Breast epithelium (tissue), 3 donors: Measurements from ENCODE around the gene C6orf89.

ENCODE experiments used
- CTCF ChIP-seq, 3 donors: fragments of 450-650 bp; IDR thresholded peaks; one replicate each; pipeline ENCODE4 v1.5.1; 2016 to 2017; ENCODE audit warnings: antibody characterized with exemption in 3 of 3, mild to moderate bottlenecking in 3 of 3, moderate library complexity in 3 of 3
- POLR2A ChIP-seq: fragments of 450-650 bp; IDR thresholded peaks from one replicate; pipeline ENCODE4 v1.6.1; 2016; ENCODE audit warnings: antibody characterized with exemption, mild to moderate bottlenecking, moderate library complexity
- POLR2AphosphoS5 ChIP-seq, 3 donors: sonication (generic); formaldehyde crosslinking; IDR thresholded peaks; one replicate each; pipeline ENCODE4 v1.6.1; 2017; ENCODE audit warnings: antibody characterized with exemption in 3 of 3

DNA sequence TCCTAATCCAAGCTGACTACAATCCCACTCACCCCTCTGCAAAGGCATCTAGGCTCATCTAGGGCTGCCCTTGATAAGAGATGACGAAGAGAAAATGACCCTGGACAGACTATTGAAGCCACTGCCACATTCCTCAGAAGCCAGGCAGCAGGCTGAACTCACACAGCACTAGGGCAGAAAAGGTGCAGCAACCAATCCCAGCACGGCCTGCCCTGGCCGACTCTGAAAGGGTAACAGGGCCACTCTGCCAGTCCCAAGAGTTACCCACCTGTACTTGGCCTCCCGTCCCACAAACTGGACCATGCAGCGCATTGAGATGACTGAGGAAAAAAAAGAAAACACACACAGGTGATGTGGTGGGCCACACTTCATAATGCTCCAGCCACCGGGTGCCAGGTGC is 91.2 kb downstream of the C6orf89 start:
- TF ChIP-seq CTCF (IDR thresholded peaks at IDR 0.05) (no peak), POLR2A (no peak), POLR2AphosphoS5 (IDR thresholded peaks at IDR 0.05) (no peak)
